NT2/D1 (cell line): ENCODE results near the gene LRRC3C.

Experiments
- DNase-seq: peaks from one replicate; pipeline ENCODE4 v3.0.0-alpha.2; 2011; ENCODE audit warnings: low read depth, low spot score
- H3K27me3 ChIP-seq: 2 replicates; pipeline ENCODE4 v1.6.0; 2011; ENCODE audit warnings: mild to moderate bottlenecking; ENCODE audit not compliant: insufficient read length, insufficient read depth
- H3K36me3 ChIP-seq: 2 replicates; pipeline ENCODE4 v1.6.1; 2011; ENCODE audit warnings: mild to moderate bottlenecking, low read length, mixed read lengths; ENCODE audit not compliant: insufficient read depth, insufficient read length
- H3K4me1 ChIP-seq: 2 replicates; pipeline ENCODE4 v1.5.1; 2011; ENCODE audit not compliant: insufficient read depth, insufficient read length
- H3K4me3 ChIP-seq: 2 replicates; pipeline ENCODE4 v1.5.1; 2011; ENCODE audit warnings: low read depth; ENCODE audit not compliant: insufficient read length
- H3K9ac ChIP-seq: 2 replicates; pipeline ENCODE4 v1.6.0; 2011; ENCODE audit warnings: low read depth; ENCODE audit not compliant: insufficient read length
- H3K9me3 ChIP-seq: 2 replicates; pipeline ENCODE4 v1.5.1; 2011; ENCODE audit warnings: mild to moderate bottlenecking, low read length; ENCODE audit not compliant: insufficient read depth
- SUZ12 ChIP-seq: IDR thresholded peaks from 2 replicates; pipeline ENCODE4 v1.6.1; 2011; ENCODE audit not compliant: insufficient read length, insufficient read depth; ENCODE audit errors: extremely low read depth
- YY1 ChIP-seq: IDR thresholded peaks from 2 replicates; pipeline ENCODE4 v1.6.1; 2011; ENCODE audit not compliant: insufficient read length, insufficient read depth
- ZNF274 ChIP-seq: IDR thresholded peaks from 2 replicates; pipeline ENCODE4 v1.6.1; 2011; ENCODE audit warnings: mild to moderate bottlenecking, low read depth, low read length

LRRC3C gene

DNA sequence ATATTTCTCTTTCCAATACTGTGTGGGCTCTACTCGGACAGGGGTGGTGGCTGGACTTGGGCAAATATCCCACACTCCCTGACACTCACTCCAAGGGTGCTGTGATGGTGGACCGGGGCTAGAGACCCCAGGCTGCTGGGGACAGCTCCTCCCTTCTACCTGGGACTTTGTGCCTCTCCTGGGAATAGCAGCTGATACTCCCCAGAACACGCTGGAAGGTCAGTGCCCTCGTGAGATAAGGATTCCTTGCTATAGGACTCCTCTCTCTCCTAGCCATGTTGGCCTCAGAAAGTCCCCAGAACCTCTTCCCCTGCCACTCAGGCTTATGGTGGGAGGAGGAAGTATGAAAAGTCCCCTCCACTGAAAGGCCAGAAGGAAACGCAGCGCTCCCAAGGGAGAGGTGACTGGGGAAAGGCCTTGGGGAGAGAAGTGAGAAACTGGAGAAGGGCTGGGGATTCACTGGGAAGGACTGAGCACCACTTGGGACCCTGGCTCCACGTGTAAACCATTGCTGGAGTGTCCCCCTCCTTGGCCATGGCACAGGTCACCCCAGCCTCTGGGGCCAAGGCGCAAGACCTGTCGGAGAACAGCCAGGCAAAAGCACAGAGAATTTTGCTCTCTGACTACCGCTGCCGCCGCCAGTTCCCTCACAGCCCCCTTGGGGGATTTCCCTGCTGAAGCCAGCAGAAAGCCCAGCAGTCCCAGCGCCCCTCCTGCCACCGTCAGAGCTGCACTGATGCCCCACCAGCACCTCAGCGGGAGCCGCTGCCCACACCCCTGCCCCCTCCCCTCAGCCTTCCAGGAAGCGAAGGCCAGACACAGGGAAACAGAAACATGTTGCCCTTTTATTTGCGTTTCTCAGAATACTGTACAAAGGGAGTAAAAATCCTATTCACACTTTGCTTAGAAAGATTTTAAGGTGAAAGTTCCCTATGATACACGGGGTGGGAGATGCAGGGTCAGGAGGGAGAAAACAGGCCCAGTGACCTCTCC is 7.0 kb upstream of the LRRC3C start:
- no peak overlapping the region for H3K4me3 ChIP-seq
- TF ChIP-seq ZNF274 (no peak), YY1 (no peak), SUZ12 (no peak)
- peaks cover 78% of the 10 kb centered on the region for H3K36me3 ChIP-seq
- H3K27me3 ChIP-seq = no peaks in the 10 kb centered on the region
- DNase-seq = no peak
- no peak overlapping the region for H3K9ac ChIP-seq
- peaks cover 21% of the 10 kb centered on the region for H3K4me1 ChIP-seq
- no peaks in the 10 kb centered on the region for H3K9me3 ChIP-seq

DNA sequence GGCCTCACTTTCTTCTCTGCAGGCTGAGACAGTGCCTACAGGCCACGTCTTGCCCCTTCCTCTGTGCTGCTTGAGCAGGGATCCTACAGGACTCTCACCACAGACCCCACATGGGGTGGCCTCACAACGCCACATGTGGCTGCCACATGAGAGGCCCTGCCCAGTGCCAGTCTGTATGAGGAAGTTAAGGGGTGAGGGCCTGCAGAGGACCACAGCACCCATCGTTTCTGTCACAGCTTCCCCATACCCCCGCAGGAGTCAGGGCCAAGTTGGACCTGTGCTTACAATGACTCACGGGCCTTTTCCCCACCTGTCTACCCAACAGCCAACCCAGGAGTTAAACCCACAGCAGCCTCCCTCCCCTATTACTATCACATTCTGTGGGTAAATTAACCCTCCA is 6.2 kb upstream of the LRRC3C start:
- no peak for TF ChIP-seq SUZ12
- TF ChIP-seq YY1 = no peak
- no peak for TF ChIP-seq ZNF274
- Histone ChIP-seq H3K4me3 (no peak overlapping the region), H3K27me3 (no peaks in the 10 kb centered on the region), H3K9ac (no peak overlapping the region), H3K4me1 (peaks cover 23% of the 10 kb centered on the region), H3K9me3 (no peaks in the 10 kb centered on the region), H3K36me3 (peaks cover 74% of the 10 kb centered on the region)
- no peak for DNase-seq

DNA sequence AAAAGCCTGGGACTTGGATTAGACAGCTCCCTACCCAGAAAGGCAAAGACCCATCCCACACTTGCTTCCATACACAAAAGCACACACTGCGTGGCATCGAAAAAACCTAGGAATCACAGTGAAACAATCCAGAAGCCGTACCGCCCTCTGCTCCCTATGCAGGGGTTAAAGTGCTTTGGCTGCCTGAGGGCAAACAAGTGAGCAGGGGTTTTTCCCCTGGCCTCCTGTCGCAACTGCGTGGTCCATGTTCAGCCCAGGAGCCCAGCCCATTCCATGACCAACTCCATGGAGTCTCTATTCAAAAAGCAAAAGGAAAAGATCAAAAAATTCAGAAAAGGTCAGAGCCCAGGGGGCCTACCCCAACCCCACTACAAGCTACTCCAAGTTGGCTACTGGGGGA is 5.5 kb upstream of the LRRC3C start:
- H3K36me3 ChIP-seq = peaks cover 68% of the 10 kb centered on the region
- H3K9ac ChIP-seq = no peak overlapping the region
- no peaks in the 10 kb centered on the region for H3K9me3 ChIP-seq
- DNase-seq = no peak
- peaks cover 25% of the 10 kb centered on the region for H3K4me1 ChIP-seq
- H3K27me3 ChIP-seq = no peaks in the 10 kb centered on the region
- TF ChIP-seq SUZ12 (no peak), YY1 (no peak), ZNF274 (no peak)
- no peak overlapping the region for H3K4me3 ChIP-seq

DNA sequence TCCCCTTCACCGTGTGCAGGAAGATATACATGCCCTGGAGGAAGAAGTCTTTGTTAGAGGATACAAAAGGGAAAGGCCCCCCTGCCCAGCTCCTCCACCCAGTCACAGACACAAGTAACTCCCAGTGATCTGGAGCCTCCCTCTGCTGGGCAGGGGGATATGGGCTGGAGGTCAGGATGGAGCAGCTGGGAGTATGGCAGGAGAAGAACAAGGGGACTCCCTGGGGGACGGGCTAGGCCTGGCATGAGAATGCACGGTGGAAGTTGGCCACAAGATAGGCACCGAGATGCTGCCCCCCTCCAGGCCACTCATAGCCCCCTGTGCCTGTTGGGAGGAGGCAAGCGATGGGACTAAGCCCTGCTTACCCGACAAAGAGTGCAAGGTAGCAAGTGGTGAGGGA is 4.3 kb upstream of the LRRC3C start:
- peaks cover 60% of the 10 kb centered on the region for H3K36me3 ChIP-seq
- peaks cover 25% of the 10 kb centered on the region for H3K4me1 ChIP-seq
- no peak overlapping the region for H3K4me3 ChIP-seq
- H3K9ac ChIP-seq = no peak overlapping the region
- no peak for DNase-seq
- no peaks in the 10 kb centered on the region for H3K27me3 ChIP-seq
- H3K9me3 ChIP-seq = no peaks in the 10 kb centered on the region
- TF ChIP-seq SUZ12 (no peak), YY1 (no peak), ZNF274 (no peak)

DNA sequence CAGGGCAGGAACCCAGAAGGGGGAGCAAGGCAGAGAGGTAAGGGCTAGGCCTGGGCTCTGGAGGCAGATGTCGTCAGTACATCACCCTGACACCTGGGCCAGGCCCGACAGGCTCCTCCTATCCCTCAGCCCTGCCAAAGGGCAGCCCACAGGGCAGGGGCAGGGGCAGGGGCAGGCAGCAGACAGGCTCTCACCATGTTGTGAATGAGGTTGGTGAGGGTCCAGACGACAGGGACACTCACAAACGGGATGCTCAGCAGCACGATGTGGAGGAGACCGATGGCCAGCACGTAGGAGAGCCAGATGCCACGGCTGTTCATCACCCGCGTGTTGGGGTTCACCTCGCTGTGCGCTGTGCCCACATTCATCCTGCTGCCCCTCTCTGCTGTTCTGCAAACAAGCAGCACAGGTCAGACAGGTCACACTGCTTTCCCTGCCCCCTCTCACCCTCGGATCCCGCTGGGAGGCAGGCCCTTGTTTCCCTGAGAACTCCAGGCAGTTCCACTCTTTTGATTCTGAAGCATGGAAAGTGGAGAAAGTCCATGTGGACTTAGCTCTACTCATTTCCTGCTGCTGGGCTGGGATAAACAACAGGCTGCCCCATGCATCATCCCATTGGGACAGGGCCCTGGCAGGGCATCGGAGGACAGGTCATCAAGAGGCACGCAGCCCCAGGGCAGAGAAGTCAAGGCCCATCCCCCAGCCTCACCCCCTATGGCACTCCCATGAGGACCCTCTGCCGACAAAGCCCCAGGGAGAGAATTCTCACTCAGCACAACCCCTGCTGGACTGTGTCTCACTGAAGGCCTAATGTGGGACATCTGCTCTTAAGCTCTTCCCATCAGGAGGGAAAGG is 3.5 kb upstream of the LRRC3C start:
- Histone ChIP-seq H3K36me3 (peaks cover 56% of the 10 kb centered on the region), H3K9me3 (no peaks in the 10 kb centered on the region), H3K4me1 (peaks cover 27% of the 10 kb centered on the region), H3K4me3 (no peak overlapping the region), H3K27me3 (no peaks in the 10 kb centered on the region), H3K9ac (no peak overlapping the region)
- TF ChIP-seq SUZ12 = no peak
- no peak for TF ChIP-seq ZNF274
- TF ChIP-seq YY1 = no peak
- no peak for DNase-seq

DNA sequence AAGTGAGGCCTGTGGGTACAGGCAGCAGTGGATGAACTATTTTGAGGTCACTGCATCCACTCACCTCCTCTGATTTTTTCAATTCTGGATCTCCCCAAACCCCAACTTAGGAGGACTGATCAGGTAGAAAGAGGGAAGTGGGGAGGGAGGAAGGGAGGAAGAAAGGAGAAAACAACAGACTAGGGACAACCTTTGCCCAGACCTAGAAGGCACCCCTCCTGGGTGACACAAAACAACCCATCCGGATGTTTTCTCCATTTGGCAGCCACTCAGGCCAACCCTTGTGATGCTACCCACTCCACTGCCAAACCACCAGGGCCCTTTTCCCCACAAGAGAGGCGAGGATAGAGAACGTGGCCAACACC is 2.9 kb upstream of the LRRC3C start:
- Histone ChIP-seq H3K4me3 (no peak overlapping the region), H3K9me3 (no peaks in the 10 kb centered on the region), H3K36me3 (peaks cover 52% of the 10 kb centered on the region), H3K4me1 (peaks cover 27% of the 10 kb centered on the region), H3K27me3 (no peaks in the 10 kb centered on the region), H3K9ac (no peak overlapping the region)
- TF ChIP-seq ZNF274 (no peak), YY1 (no peak), SUZ12 (no peak)
- DNase-seq = no peak

DNA sequence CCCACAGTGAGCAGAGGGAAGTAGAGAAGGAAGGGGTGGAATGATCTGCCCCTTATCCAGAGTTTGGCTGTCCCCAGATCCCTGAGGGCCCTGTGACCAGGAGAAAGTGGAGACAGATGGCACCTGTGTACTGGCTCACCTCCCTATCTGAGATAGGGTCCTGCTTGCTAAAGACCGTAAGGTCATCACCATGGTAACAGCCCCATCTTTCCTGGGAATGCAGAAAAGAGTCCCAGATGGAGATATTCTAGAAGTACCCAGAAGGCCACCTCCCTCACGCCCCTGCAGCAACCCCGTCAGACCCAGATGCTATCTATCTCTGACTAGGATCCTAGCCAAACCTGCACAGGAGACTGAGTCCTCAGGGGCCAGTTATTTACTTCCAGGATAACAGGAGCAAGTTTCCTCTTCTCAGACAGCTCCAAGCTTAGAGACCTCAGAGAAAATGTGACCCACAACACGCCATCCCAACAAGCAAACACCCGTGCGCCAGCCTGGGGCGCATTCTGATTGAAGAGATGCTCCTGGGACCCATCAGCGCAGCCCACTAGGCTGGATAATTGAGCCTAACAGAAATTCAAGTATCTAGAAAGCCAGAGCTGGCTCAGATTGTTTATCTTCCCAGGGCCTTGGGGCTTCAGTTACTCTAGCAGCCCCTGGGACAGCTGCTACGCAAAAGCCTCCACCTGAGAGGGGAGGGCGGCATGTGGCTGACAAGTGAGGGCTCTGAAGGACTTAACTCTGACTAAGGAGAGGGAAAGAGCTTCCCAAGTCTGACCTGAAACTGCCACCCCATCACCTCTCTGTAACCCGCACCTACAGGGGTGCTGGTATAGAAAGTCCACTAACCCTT is 2.0 kb upstream of the LRRC3C start:
- DNase-seq = no peak
- Histone ChIP-seq H3K9ac (no peak overlapping the region), H3K36me3 (peaks cover 44% of the 10 kb centered on the region), H3K4me3 (no peak overlapping the region), H3K4me1 (peaks cover 27% of the 10 kb centered on the region), H3K9me3 (no peaks in the 10 kb centered on the region), H3K27me3 (no peaks in the 10 kb centered on the region)
- TF ChIP-seq SUZ12 (no peak), ZNF274 (no peak), YY1 (no peak)
